Hepatocyte (in vitro differentiated cells): ENCODE measurements around the gene MT1F. TPM values are rescaled to one million over a fixed set of nuclear protein-coding genes. Genes with fewer than 3 reads are reported as not detected.
A peak's percentile ranks its signal among the peaks of the same experiment; 100 is the strongest.

Source experiments
- DNase-seq: peaks from one replicate; pipeline ENCODE4 v3.0.0-alpha.2; 2016; ENCODE audit warnings: low spot score
- H2AFZ ChIP-seq: fragments of 200-600 bp; sonication (generic); 2 replicates; pipeline ENCODE4 v1.6.0; 2016; ENCODE audit warnings: antibody characterized with exemption, mild to moderate bottlenecking
- H3K27ac ChIP-seq: fragments of 200-600 bp; sonication (generic); 2 replicates; pipeline ENCODE4 v1.5.1; 2016; ENCODE audit warnings: mild to moderate bottlenecking
- H3K27me3 ChIP-seq: fragments of 200-600 bp; sonication (generic); 2 replicates; pipeline ENCODE4 v1.6.1; 2016
- H3K36me3 ChIP-seq: fragments of 200-600 bp; sonication (generic); replicated peaks from 2 replicates; pipeline ENCODE4 v1.5.1; 2016; ENCODE audit warnings: low read depth; ENCODE audit not compliant: insufficient read depth
- H3K4me1 ChIP-seq: fragments of 200-600 bp; sonication (generic); 2 replicates; pipeline ENCODE4 v1.5.1; 2016; ENCODE audit warnings: mild to moderate bottlenecking, moderate library complexity; ENCODE audit not compliant: insufficient read depth
- H3K4me2 ChIP-seq: fragments of 200-600 bp; sonication (generic); 2 replicates; pipeline ENCODE4 v1.6.0; 2016
- H3K4me3 ChIP-seq: fragments of 200-600 bp; sonication (generic); 2 replicates; pipeline ENCODE4 v1.5.1; 2016; ENCODE audit warnings: mild to moderate bottlenecking
- H3K79me2 ChIP-seq: fragments of 200-600 bp; sonication (generic); 2 replicates; pipeline ENCODE4 v1.6.0; 2017; ENCODE audit warnings: mild to moderate bottlenecking
- H3K9me2 ChIP-seq: fragments of 200-600 bp; sonication (generic); replicated peaks from 2 replicates; pipeline ENCODE4 v1.6.0; 2017; ENCODE audit warnings: mild to moderate bottlenecking; ENCODE audit not compliant: insufficient read depth
- H3K9me3 ChIP-seq: fragments of 200-600 bp; sonication (generic); 2 replicates; pipeline ENCODE4 v1.5.1; 2016; ENCODE audit warnings: low read depth, mild to moderate bottlenecking
- H4K20me1 ChIP-seq: fragments of 200-600 bp; sonication (generic); 2 replicates; pipeline ENCODE4 v1.6.0; 2016; ENCODE audit warnings: mild to moderate bottlenecking; ENCODE audit not compliant: insufficient read depth, poor library complexity, severe bottlenecking
- CTCF ChIP-seq: fragments of 200-600 bp; sonication (generic); IDR thresholded peaks from 2 replicates; pipeline ENCODE4 v1.5.1; 2016; ENCODE audit warnings: antibody characterized with exemption, mild to moderate bottlenecking; ENCODE audit not compliant: poor library complexity
- EZH2 ChIP-seq: fragments of 200-600 bp; sonication (generic); IDR thresholded peaks from 2 replicates; pipeline ENCODE4 v1.6.1; 2016; ENCODE audit warnings: antibody characterized with exemption, mild to moderate bottlenecking, borderline replicate concordance
- EZH2phosphoT487 ChIP-seq: fragments of 200-600 bp; sonication (generic); IDR thresholded peaks from one replicate; pipeline ENCODE4 v1.6.1; 2018; ENCODE audit warnings: antibody characterized with exemption, mild to moderate bottlenecking, low read depth, moderate library complexity; ENCODE audit not compliant: unreplicated experiment, severe bottlenecking
- WGBS: methylation state at CpG from one replicate; pipeline ENCODE4 v1.1.6; 2016; ENCODE audit warnings: low lambda C conversion rate; ENCODE audit errors: missing lambda C conversion rate; 5-methylcytosine and 5-hydroxymethylcytosine counted together
- polyA plus RNA-seq: library from polyadenylated mRNA; unstranded; fragments of >200 nt; fragmentation: Nextera tagmentation; extraction: Ambion mirVana; gene quantifications from 2 replicates; pipeline ENCODE4 v1.2.1, GENCODE V29; 2016
- total RNA-seq: library from RNA; depleted of rRNA; stranded (reverse); fragments of >200 nt; gene quantifications from 2 replicates; pipeline ENCODE4 v1.2.3, GENCODE V29; 2014

Gene MT1F
- total and polyA plus RNA-seq, 2 experiments from 2014 or later: 7.1 to 11.8 TPM

GRCh38 chr16:56609463-56609921, 48.3 kb upstream of the MT1F start:
- H2AFZ ChIP-seq: no peak overlapping the region
- peak overlapping the region; percentile 82 for H3K4me2 ChIP-seq
- H3K27me3 ChIP-seq: peaks cover 4% of the 10 kb centered on the region
- H3K27ac ChIP-seq: peak overlapping the region; percentile 12
- WGBS: 6% methylated on average over 6 of the region's 6 CpGs
- peak overlapping the region; percentile 6 for H3K4me3 ChIP-seq
- DNase-seq: peak; percentile 72
- no peaks in the 10 kb centered on the region for H3K36me3 ChIP-seq
- TF ChIP-seq CTCF (no peak), EZH2phosphoT487 (no peak), EZH2 (no peak)
- H3K4me1 ChIP-seq: peaks cover 26% of the 10 kb centered on the region
- no peaks in the 10 kb centered on the region for H3K9me3 ChIP-seq
- H3K9me2 ChIP-seq: no peaks in the 10 kb centered on the region
- H4K20me1 ChIP-seq: no peaks in the 10 kb centered on the region
- H3K79me2 ChIP-seq: no peaks in the 10 kb centered on the region

- H3K79me2 ChIP-seq: no peaks in the 10 kb centered on the region
- H3K4me3 ChIP-seq: no peak overlapping the region
- peak; percentile 49 for DNase-seq
- H4K20me1 ChIP-seq: no peaks in the 10 kb centered on the region
- 17% methylated on average over 10 of the region's 10 CpGs for WGBS
- H3K36me3 ChIP-seq: no peaks in the 10 kb centered on the region
- H2AFZ ChIP-seq: no peak overlapping the region
- no peaks in the 10 kb centered on the region for H3K9me3 ChIP-seq
- H3K27me3 ChIP-seq: peaks cover 4% of the 10 kb centered on the region
- H3K4me1 ChIP-seq: peaks cover 26% of the 10 kb centered on the region
- H3K27ac ChIP-seq: peak overlapping the region; percentile 12
- TF ChIP-seq EZH2phosphoT487: no peak
- no peak for TF ChIP-seq EZH2
- TF ChIP-seq CTCF: no peak
- peak overlapping the region; percentile 82 for H3K4me2 ChIP-seq
- no peaks in the 10 kb centered on the region for H3K9me2 ChIP-seq
Measured at GRCh38 chr16:56610017-56610608, 47.6 kb upstream of the MT1F start.

GRCh38 chr16:56610609-56611111, 47.1 kb upstream of the MT1F start:
- peaks cover 26% of the 10 kb centered on the region for H3K4me1 ChIP-seq
- TF ChIP-seq EZH2 (no peak), EZH2phosphoT487 (no peak), CTCF (no peak)
- no peaks in the 10 kb centered on the region for H4K20me1 ChIP-seq
- no peak overlapping the region for H2AFZ ChIP-seq
- peak; percentile 41 for DNase-seq
- H3K27me3 ChIP-seq: peaks cover 4% of the 10 kb centered on the region
- H3K36me3 ChIP-seq: no peaks in the 10 kb centered on the region
- H3K4me2 ChIP-seq: peak overlapping the region; percentile 82
- no peaks in the 10 kb centered on the region for H3K9me3 ChIP-seq
- no peaks in the 10 kb centered on the region for H3K9me2 ChIP-seq
- H3K79me2 ChIP-seq: no peaks in the 10 kb centered on the region
- H3K4me3 ChIP-seq: no peak overlapping the region
- WGBS: 25% methylated on average over 2 of the region's 2 CpGs
- peak overlapping the region; percentile 12 for H3K27ac ChIP-seq
